Measurements from ENCODE around the gene PGGT1B.

- TF ChIP-seq CTCF (IDR thresholded peaks at IDR 0.05) (no peak), EZH2 (IDR thresholded peaks at IDR 0.05; ENCODE audit: borderline replicate concordance, insufficient read depth, low read depth, low read length, poor library complexity, severe bottlenecking) (no peak)
Measured at GRCh38 chr5:115179030-115179393, 83.7 kb downstream of the PGGT1B start.

Data from B cell (primary cell).